ENCODE data around the gene TCF7L1.

The TCF7L1 gene

GRCh38 chr2:85130407-85130806 lies 2.8 kb upstream of the TCF7L1 start:
- no peak overlapping the region for H3K27ac ChIP-seq (ENCODE audit: low read depth, low read length, poor library complexity, severe bottlenecking)
- H3K27me3 ChIP-seq (ENCODE audit: insufficient read depth, low read length) = peaks cover 3% of the 10 kb centered on the region; the same call in 1 of the 2 replicates
- no peak overlapping the region for H3K9ac ChIP-seq (ENCODE audit: low read length)
- no peaks in the 10 kb centered on the region for H4K20me1 ChIP-seq (ENCODE audit: insufficient read depth, low read length)
- H3K36me3 ChIP-seq (ENCODE audit: insufficient read depth, low read length) = no peaks in the 10 kb centered on the region
- no peaks in the 10 kb centered on the region for H3K79me2 ChIP-seq (ENCODE audit: insufficient read depth, low read length)
- TF ChIP-seq CTCF (IDR thresholded peaks at IDR 0.05; ENCODE audit: low read length) = no peak
- TF ChIP-seq EZH2 (IDR thresholded peaks at IDR 0.05; ENCODE audit: borderline replicate concordance, low read length) = no peak
- H2AFZ ChIP-seq (ENCODE audit: low read length) = no peak overlapping the region
- H3K4me2 ChIP-seq (ENCODE audit: low read length) = no peak overlapping the region
- no peaks in the 10 kb centered on the region for H3K4me1 ChIP-seq (ENCODE audit: insufficient read depth, low read length, severe bottlenecking)
- no peaks in the 10 kb centered on the region for H3K9me2 ChIP-seq (ENCODE audit: low read depth, low read length)
- H3K4me3 ChIP-seq (ENCODE audit: low read depth, low read length, poor library complexity, severe bottlenecking) = no peak overlapping the region
- H3K9me3 ChIP-seq (ENCODE audit: low read length) = no peaks in the 10 kb centered on the region
- no peaks in the 10 kb centered on the region for H3F3A ChIP-seq (ENCODE audit: insufficient read depth, low read length)

GRCh38 chr2:85131116-85131515 lies 2.1 kb upstream of the TCF7L1 start:
- H3K27ac ChIP-seq (ENCODE audit: low read depth, low read length, poor library complexity, severe bottlenecking) = no peak overlapping the region
- H3K9ac ChIP-seq (ENCODE audit: low read length) = no peak overlapping the region
- no peaks in the 10 kb centered on the region for H3K79me2 ChIP-seq (ENCODE audit: insufficient read depth, low read length)
- H3K9me2 ChIP-seq (ENCODE audit: low read depth, low read length) = no peaks in the 10 kb centered on the region
- no peaks in the 10 kb centered on the region for H3F3A ChIP-seq (ENCODE audit: insufficient read depth, low read length)
- no peak overlapping the region for H3K4me2 ChIP-seq (ENCODE audit: low read length)
- no peaks in the 10 kb centered on the region for H3K36me3 ChIP-seq (ENCODE audit: insufficient read depth, low read length)
- no peaks in the 10 kb centered on the region for H3K9me3 ChIP-seq (ENCODE audit: low read length)
- TF ChIP-seq EZH2 (IDR thresholded peaks at IDR 0.05; ENCODE audit: borderline replicate concordance, low read length) = no peak
- TF ChIP-seq CTCF (IDR thresholded peaks at IDR 0.05; ENCODE audit: low read length) = peak; percentile 26; the same call in 1 of the 2 replicates
- H3K4me3 ChIP-seq (ENCODE audit: low read depth, low read length, poor library complexity, severe bottlenecking) = no peak overlapping the region
- H3K4me1 ChIP-seq (ENCODE audit: insufficient read depth, low read length, severe bottlenecking) = no peaks in the 10 kb centered on the region
- H4K20me1 ChIP-seq (ENCODE audit: insufficient read depth, low read length) = no peaks in the 10 kb centered on the region
- H2AFZ ChIP-seq (ENCODE audit: low read length) = no peak overlapping the region
- H3K27me3 ChIP-seq (ENCODE audit: insufficient read depth, low read length) = peaks cover 3% of the 10 kb centered on the region; the same call in 1 of the 2 replicates

GRCh38 chr2:85132397-85132796 lies 795 bp upstream of the TCF7L1 start:
- peak overlapping the region; percentile 41 for H3K4me3 ChIP-seq (ENCODE audit: low read depth, low read length, poor library complexity, severe bottlenecking)
- no peak overlapping the region for H2AFZ ChIP-seq (ENCODE audit: low read length)
- no peaks in the 10 kb centered on the region for H3K36me3 ChIP-seq (ENCODE audit: insufficient read depth, low read length)
- no peaks in the 10 kb centered on the region for H3K79me2 ChIP-seq (ENCODE audit: insufficient read depth, low read length)
- no peaks in the 10 kb centered on the region for H4K20me1 ChIP-seq (ENCODE audit: insufficient read depth, low read length)
- TF ChIP-seq CTCF (IDR thresholded peaks at IDR 0.05; ENCODE audit: low read length) (no peak), EZH2 (IDR thresholded peaks at IDR 0.05; ENCODE audit: borderline replicate concordance, low read length) (no peak)
- no peaks in the 10 kb centered on the region for H3K9me3 ChIP-seq (ENCODE audit: low read length)
- H3K4me2 ChIP-seq (ENCODE audit: low read length) = no peak overlapping the region; the same call in 1 of the 2 replicates
- peaks cover 3% of the 10 kb centered on the region; the same call in 1 of the 2 replicates for H3K27me3 ChIP-seq (ENCODE audit: insufficient read depth, low read length)
- no peak overlapping the region for H3K27ac ChIP-seq (ENCODE audit: low read depth, low read length, poor library complexity, severe bottlenecking)
- H3K9me2 ChIP-seq (ENCODE audit: low read depth, low read length) = no peaks in the 10 kb centered on the region
- no peaks in the 10 kb centered on the region for H3F3A ChIP-seq (ENCODE audit: insufficient read depth, low read length)
- no peak overlapping the region for H3K9ac ChIP-seq (ENCODE audit: low read length)
- H3K4me1 ChIP-seq (ENCODE audit: insufficient read depth, low read length, severe bottlenecking) = no peaks in the 10 kb centered on the region

All from OCI-LY1 (cell line).